Mucosa of stomach (tissue), 1 donor: Measurements from ENCODE around the gene C1orf232.

Source experiments
- H3K27me3 ChIP-seq: one replicate; pipeline ENCODE4 v1.7.0; 2013; ENCODE audit warnings: mild to moderate bottlenecking, low read length; ENCODE audit not compliant: control insufficient read depth, insufficient read depth
- H3K36me3 ChIP-seq: one replicate; pipeline ENCODE4 v1.7.0; 2013; ENCODE audit warnings: low read length; ENCODE audit not compliant: control insufficient read depth, insufficient read depth
- H3K4me1 ChIP-seq: one replicate; pipeline ENCODE4 v1.7.0; 2013; ENCODE audit warnings: mild to moderate bottlenecking, low read length; ENCODE audit not compliant: control insufficient read depth, insufficient read depth
- H3K4me3 ChIP-seq: one replicate; pipeline ENCODE4 v1.7.0; 2013; ENCODE audit warnings: low read length
- H3K9ac ChIP-seq: one replicate; pipeline ENCODE4 v1.7.0; 2013; ENCODE audit warnings: mild to moderate bottlenecking, low read length, moderate library complexity
- H3K9me3 ChIP-seq: one replicate; pipeline ENCODE4 v1.7.0; 2013; ENCODE audit warnings: mild to moderate bottlenecking, low read length, moderate library complexity; ENCODE audit not compliant: control insufficient read depth
- donor health status: Pancreatic carcinoma.

C1orf232 gene

GRCh38 chr1:26145041-26145959 is 23.5 kb downstream of the C1orf232 start:
- no peaks in the 10 kb centered on the region for H3K36me3 ChIP-seq
- peaks cover 6% of the 10 kb centered on the region for H3K4me1 ChIP-seq
- no peaks in the 10 kb centered on the region for H3K9me3 ChIP-seq
- no peak overlapping the region for H3K4me3 ChIP-seq
- no peak overlapping the region for H3K9ac ChIP-seq
- no peaks in the 10 kb centered on the region for H3K27me3 ChIP-seq

- Histone ChIP-seq H3K36me3 (no peaks in the 10 kb centered on the region), H3K9me3 (no peaks in the 10 kb centered on the region), H3K4me3 (no peak overlapping the region), H3K4me1 (peaks cover 6% of the 10 kb centered on the region), H3K9ac (no peak overlapping the region), H3K27me3 (no peaks in the 10 kb centered on the region)
These were observed 26.6 kb downstream of the C1orf232 start for GRCh38 chr1:26142159-26142558.

GRCh38 chr1:26138974-26139558 is 29.7 kb downstream of the C1orf232 start:
- Histone ChIP-seq H3K9me3 (no peaks in the 10 kb centered on the region), H3K4me1 (no peaks in the 10 kb centered on the region), H3K36me3 (no peaks in the 10 kb centered on the region), H3K27me3 (no peaks in the 10 kb centered on the region), H3K4me3 (no peak overlapping the region), H3K9ac (no peak overlapping the region)

GRCh38 chr1:26134466-26134865 is 34.3 kb downstream of the C1orf232 start:
- Histone ChIP-seq H3K9ac (no peak overlapping the region), H3K4me1 (no peaks in the 10 kb centered on the region), H3K4me3 (no peak overlapping the region), H3K9me3 (no peaks in the 10 kb centered on the region), H3K36me3 (no peaks in the 10 kb centered on the region), H3K27me3 (no peaks in the 10 kb centered on the region)

- H3K27me3 ChIP-seq = no peaks in the 10 kb centered on the region
- H3K4me3 ChIP-seq = no peak overlapping the region
These were observed 36.0 kb downstream of the C1orf232 start for GRCh38 chr1:26132834-26133167.

GRCh38 chr1:26132128-26132833 is 36.5 kb downstream of the C1orf232 start:
- Histone ChIP-seq H3K27me3 (no peaks in the 10 kb centered on the region), H3K9ac (no peak overlapping the region), H3K36me3 (no peaks in the 10 kb centered on the region), H3K4me3 (no peak overlapping the region), H3K9me3 (no peaks in the 10 kb centered on the region), H3K4me1 (peaks cover 19% of the 10 kb centered on the region)

More at GRCh38 chr1:26132834-26133167, 36.0 kb downstream of the C1orf232 start:
- no peak overlapping the region for H3K9ac ChIP-seq
- no peaks in the 10 kb centered on the region for H3K9me3 ChIP-seq
- H3K36me3 ChIP-seq = no peaks in the 10 kb centered on the region
- H3K4me1 ChIP-seq = peaks cover 15% of the 10 kb centered on the region

GRCh38 chr1:26130695-26131094 is 38.1 kb downstream of the C1orf232 start:
- Histone ChIP-seq H3K9me3 (no peaks in the 10 kb centered on the region), H3K36me3 (no peaks in the 10 kb centered on the region), H3K27me3 (no peaks in the 10 kb centered on the region)

GRCh38 chr1:26129778-26130177 is 39.0 kb downstream of the C1orf232 start:
- Histone ChIP-seq H3K36me3 (no peaks in the 10 kb centered on the region), H3K27me3 (no peaks in the 10 kb centered on the region), H3K4me1 (peaks cover 29% of the 10 kb centered on the region), H3K9me3 (no peaks in the 10 kb centered on the region), H3K4me3 (no peak overlapping the region), H3K9ac (no peak overlapping the region)

More at GRCh38 chr1:26130695-26131094, 38.1 kb downstream of the C1orf232 start:
- H3K4me1 ChIP-seq = peaks cover 25% of the 10 kb centered on the region
- no peak overlapping the region for H3K9ac ChIP-seq
- no peak overlapping the region for H3K4me3 ChIP-seq

- Histone ChIP-seq H3K9ac (peak overlapping the region; percentile 73), H3K4me3 (peak overlapping the region; percentile 26), H3K27me3 (no peaks in the 10 kb centered on the region), H3K9me3 (no peaks in the 10 kb centered on the region), H3K4me1 (peaks cover 42% of the 10 kb centered on the region), H3K36me3 (no peaks in the 10 kb centered on the region)
These were observed 41.3 kb downstream of the C1orf232 start for GRCh38 chr1:26127235-26128163.

- Histone ChIP-seq H3K36me3 (no peaks in the 10 kb centered on the region), H3K9me3 (no peaks in the 10 kb centered on the region), H3K9ac (peak overlapping the region; percentile 73), H3K4me1 (peaks cover 49% of the 10 kb centered on the region), H3K27me3 (no peaks in the 10 kb centered on the region), H3K4me3 (no peak overlapping the region)
These were observed 42.3 kb downstream of the C1orf232 start for GRCh38 chr1:26126321-26127084.

- H3K9ac ChIP-seq = peak overlapping the region; percentile 73
- no peak overlapping the region for H3K4me3 ChIP-seq
- peaks cover 49% of the 10 kb centered on the region for H3K4me1 ChIP-seq
- no peaks in the 10 kb centered on the region for H3K27me3 ChIP-seq
- H3K36me3 ChIP-seq = no peaks in the 10 kb centered on the region
- H3K9me3 ChIP-seq = no peaks in the 10 kb centered on the region
These were observed 42.8 kb downstream of the C1orf232 start for GRCh38 chr1:26125946-26126320.
